Erythroblast (primary cell): ENCODE results near the gene IRX4.

ENCODE experiments used
- GATA1 ChIP-seq: IDR thresholded peaks from 2 replicates; pipeline ENCODE4 v1.6.1; 2011; ENCODE audit warnings: low read depth, mild to moderate bottlenecking, control low read depth, low read length, moderate library complexity
- POLR2A ChIP-seq: IDR thresholded peaks from 2 replicates; pipeline ENCODE4 v1.6.1; 2011; ENCODE audit warnings: mild to moderate bottlenecking, low read length

DNA sequence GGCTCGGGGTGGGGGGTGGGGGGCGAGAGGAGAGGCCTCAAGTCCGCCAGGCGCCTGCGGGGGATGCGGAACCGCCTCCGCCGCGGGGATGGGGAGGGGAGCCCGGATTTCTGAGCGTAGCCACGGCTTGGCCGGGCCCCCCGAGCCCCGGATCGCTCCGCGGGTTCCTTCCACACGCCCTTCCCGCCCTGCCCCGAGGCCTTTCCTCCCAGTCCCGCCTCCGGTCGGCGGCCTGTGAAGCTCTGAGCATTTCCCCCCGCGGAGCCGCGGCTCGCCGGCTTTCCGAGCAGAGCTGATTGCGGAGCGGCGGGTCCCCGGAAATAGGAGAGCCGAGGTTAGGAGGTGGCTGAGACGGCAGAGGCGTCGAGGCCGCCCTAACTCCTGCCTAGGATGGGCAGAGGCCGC lies 6.1 kb downstream of the IRX4 start:
- TF ChIP-seq POLR2A (no peak), GATA1 (no peak)
